ENCODE data around the gene EDDM3A.

GRCh38 chr14:20722016-20722415 is 23.7 kb upstream of the EDDM3A start:
- no peak for TF ChIP-seq CTCF (IDR thresholded peaks at IDR 0.05 in 4 of 5, conservative IDR thresholded peaks at IDR 0.05 in 1 of 5)
- TF ChIP-seq POLR2A (IDR thresholded peaks at IDR 0.05) = no peak
